ENCODE data around the gene RFLNA.

RFLNA gene

GRCh38 chr12:124303579-124304313, 8.9 kb downstream of the RFLNA start:
- no peak for DNase-seq (ENCODE audit: low read depth)

- no peak for DNase-seq (ENCODE audit: low read depth)
Measured at GRCh38 chr12:124304314-124304790, 9.5 kb downstream of the RFLNA start.

- no peak for DNase-seq (ENCODE audit: low read depth)
Measured at GRCh38 chr12:124305136-124305535, 10.2 kb downstream of the RFLNA start.

- no peak for DNase-seq (ENCODE audit: low read depth)
Measured at GRCh38 chr12:124305776-124306685, 11.1 kb downstream of the RFLNA start.

GRCh38 chr12:124306686-124307555, 12.0 kb downstream of the RFLNA start:
- DNase-seq (ENCODE audit: low read depth), result no peak

- no peak for DNase-seq (ENCODE audit: low read depth)
Measured at GRCh38 chr12:124307556-124307825, 12.6 kb downstream of the RFLNA start.

GRCh38 chr12:124308741-124309140, 13.8 kb downstream of the RFLNA start:
- DNase-seq (ENCODE audit: low read depth), result no peak

- no peak for DNase-seq (ENCODE audit: low read depth)
Measured at GRCh38 chr12:124309231-124309630, 14.3 kb downstream of the RFLNA start.

- no peak for DNase-seq (ENCODE audit: low read depth)
Measured at GRCh38 chr12:124309744-124310143, 14.9 kb downstream of the RFLNA start.

GRCh38 chr12:124310178-124310577, 15.3 kb downstream of the RFLNA start:
- DNase-seq (ENCODE audit: low read depth), result no peak

GRCh38 chr12:124310785-124311184, 15.9 kb downstream of the RFLNA start:
- DNase-seq (ENCODE audit: low read depth), result no peak

- DNase-seq (ENCODE audit: low read depth), result no peak
Measured at GRCh38 chr12:124311292-124312109, 16.6 kb downstream of the RFLNA start.

GRCh38 chr12:124312601-124313000, 17.7 kb downstream of the RFLNA start:
- no peak for DNase-seq (ENCODE audit: low read depth)

GRCh38 chr12:124314207-124314606, 19.3 kb downstream of the RFLNA start:
- no peak for DNase-seq (ENCODE audit: low read depth)

- no peak for DNase-seq (ENCODE audit: low read depth)
Measured at GRCh38 chr12:124314766-124315165, 19.9 kb downstream of the RFLNA start.

- DNase-seq (ENCODE audit: low read depth), result no peak
Measured at GRCh38 chr12:124315372-124316044, 20.6 kb downstream of the RFLNA start.

GRCh38 chr12:124316257-124316900, 21.5 kb downstream of the RFLNA start:
- DNase-seq (ENCODE audit: low read depth), result no peak

- DNase-seq (ENCODE audit: low read depth), result no peak
Measured at GRCh38 chr12:124317400-124317799, 22.5 kb downstream of the RFLNA start.

GRCh38 chr12:124318278-124319020, 23.6 kb downstream of the RFLNA start:
- DNase-seq (ENCODE audit: low read depth), result no peak

All from stimulated activated CD8-positive, alpha-beta memory T cell treated with anti-CD3 and anti-CD28 coated beads, Interleukin-12 subunit alpha, Interleukin-12 subunit beta, amount 100 ng/mL, for 1 hour (primary cell).